Measurements from ENCODE around the gene IGF2BP2. TPM values are rescaled to one million over a fixed set of nuclear protein-coding genes. Genes with fewer than 3 reads are reported as not detected.
A peak's percentile ranks its signal among the peaks of the same experiment; 100 is the strongest.

The IGF2BP2 gene
- total and polyA plus RNA-seq, 9 of the 15 experiments (the other 6 are each of a cell fraction or from before 2014, with no cell fraction given), result 3.2 to 59.6 (median 30.5) TPM

DNA sequence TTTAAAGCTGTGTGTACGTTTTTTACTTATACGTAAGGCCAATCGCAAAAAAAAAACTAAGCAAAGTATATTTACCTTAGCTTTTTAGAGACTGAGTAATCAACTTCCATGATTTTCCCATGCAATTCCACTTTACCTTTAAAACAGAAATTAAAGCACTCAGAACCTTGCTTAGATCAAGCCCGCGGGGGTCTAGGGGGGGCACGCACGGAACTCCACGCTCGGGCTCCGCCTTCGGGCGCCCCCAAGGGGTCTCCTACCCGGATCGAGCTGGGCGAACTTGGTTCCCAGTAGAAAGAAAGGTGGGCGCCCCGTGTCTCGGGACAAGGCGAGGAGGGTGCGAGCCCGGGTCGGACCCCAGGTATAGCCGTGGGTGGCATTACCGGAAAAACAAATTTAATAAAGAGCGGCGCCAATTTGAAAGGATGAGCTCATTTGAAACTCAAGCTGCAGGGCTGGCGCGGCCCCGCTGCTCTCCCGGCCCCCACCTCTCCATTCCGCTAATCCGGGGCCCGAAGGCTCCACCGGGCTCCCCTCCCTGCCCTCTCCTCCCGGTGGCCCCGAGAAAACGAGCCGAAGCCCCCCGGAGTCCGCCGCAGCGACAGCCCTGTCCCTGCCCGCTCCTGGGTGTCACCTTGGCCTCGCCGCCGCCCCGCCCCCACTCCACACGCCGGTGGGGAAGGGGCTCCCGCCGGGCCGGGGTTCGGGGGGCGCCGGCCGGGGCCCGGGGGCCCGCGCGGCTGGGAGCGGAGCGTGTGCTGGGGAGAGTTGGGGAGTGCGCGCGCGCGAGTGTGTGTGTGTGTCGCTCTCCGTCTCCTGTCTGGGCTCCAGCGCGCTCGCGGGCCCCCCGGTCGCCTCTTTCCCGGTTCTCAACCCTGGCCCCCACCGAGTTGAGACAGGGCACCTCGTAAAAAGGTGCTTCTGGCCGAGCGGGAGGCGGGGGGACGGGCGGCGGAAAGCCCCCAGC is 1.5 kb downstream of the IGF2BP2 start (continued):
- TF ChIP-seq NONO (IDR thresholded peaks at IDR 0.05; ENCODE audit: low read depth in 2 of 2, low read length in 1 of 2) (peak in 1 of 2 experiments; percentile 47; a peak in 1 of 4 replicates), HDAC2 (IDR thresholded peaks at IDR 0.05) (peak; percentile 19; the same call in 1 of the 2 replicates), TAF1 (IDR thresholded peaks at IDR 0.05; ENCODE audit: control insufficient read depth, extremely low read depth, insufficient read depth, low read length, severe bottlenecking) (peak; percentile 24), JUN (IDR thresholded peaks at IDR 0.05; ENCODE audit: borderline replicate concordance, low read depth, low read length) (0 out of 2 replicates have a peak, but pooled peaks have one; percentile 8), JUN (CRISPR knock-in tag; IDR thresholded peaks at IDR 0.05; ENCODE audit: borderline replicate concordance) (no peak), XRCC5 (IDR thresholded peaks at IDR 0.05; ENCODE audit: low read depth, low read length) (0 out of 2 replicates have a peak, but pooled peaks have one; percentile 42), BRD4 (IDR thresholded peaks at IDR 0.05) (peak; percentile 44; the same call in 1 of the 2 replicates), RB1 (IDR thresholded peaks at IDR 0.05; ENCODE audit: low read depth) (peak; percentile 58), MIER1 (IDR thresholded peaks at IDR 0.05; ENCODE audit: low read depth) (no peak), ZBTB7A (IDR thresholded peaks at IDR 0.05; ENCODE audit: borderline replicate concordance, control insufficient read depth, low read depth, low read length) (peak; percentile 97)
- TF ChIP-seq, protein P1, sequence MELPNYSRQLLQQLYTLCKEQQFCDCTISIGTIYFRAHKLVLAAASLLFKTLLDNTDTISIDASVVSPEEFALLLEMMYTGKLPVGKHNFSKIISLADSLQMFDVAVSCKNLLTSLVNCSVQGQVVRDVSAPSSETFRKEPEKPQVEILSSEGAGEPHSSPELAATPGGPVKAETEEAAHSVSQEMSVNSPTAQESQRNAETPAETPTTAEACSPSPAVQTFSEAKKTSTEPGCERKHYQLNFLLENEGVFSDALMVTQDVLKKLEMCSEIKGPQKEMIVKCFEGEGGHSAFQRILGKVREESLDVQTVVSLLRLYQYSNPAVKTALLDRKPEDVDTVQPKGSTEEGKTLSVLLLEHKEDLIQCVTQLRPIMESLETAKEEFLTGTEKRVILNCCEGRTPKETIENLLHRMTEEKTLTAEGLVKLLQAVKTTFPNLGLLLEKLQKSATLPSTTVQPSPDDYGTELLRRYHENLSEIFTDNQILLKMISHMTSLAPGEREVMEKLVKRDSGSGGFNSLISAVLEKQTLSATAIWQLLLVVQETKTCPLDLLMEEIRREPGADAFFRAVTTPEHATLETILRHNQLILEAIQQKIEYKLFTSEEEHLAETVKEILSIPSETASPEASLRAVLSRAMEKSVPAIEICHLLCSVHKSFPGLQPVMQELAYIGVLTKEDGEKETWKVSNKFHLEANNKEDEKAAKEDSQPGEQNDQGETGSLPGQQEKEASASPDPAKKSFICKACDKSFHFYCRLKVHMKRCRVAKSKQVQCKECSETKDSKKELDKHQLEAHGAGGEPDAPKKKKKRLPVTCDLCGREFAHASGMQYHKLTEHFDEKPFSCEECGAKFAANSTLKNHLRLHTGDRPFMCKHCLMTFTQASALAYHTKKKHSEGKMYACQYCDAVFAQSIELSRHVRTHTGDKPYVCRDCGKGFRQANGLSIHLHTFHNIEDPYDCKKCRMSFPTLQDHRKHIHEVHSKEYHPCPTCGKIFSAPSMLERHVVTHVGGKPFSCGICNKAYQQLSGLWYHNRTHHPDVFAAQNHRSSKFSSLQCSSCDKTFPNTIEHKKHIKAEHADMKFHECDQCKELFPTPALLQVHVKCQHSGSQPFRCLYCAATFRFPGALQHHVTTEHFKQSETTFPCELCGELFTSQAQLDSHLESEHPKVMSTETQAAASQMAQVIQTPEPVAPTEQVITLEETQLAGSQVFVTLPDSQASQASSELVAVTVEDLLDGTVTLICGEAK (IDR thresholded peaks at IDR 0.05), result peak; percentile 40; the same call in 1 of the 2 replicates
- TF ChIP-seq, protein P1 (CRISPR knock-in tag; IDR thresholded peaks at IDR 0.05), result no peak
- TF ChIP-seq, protein P2, sequence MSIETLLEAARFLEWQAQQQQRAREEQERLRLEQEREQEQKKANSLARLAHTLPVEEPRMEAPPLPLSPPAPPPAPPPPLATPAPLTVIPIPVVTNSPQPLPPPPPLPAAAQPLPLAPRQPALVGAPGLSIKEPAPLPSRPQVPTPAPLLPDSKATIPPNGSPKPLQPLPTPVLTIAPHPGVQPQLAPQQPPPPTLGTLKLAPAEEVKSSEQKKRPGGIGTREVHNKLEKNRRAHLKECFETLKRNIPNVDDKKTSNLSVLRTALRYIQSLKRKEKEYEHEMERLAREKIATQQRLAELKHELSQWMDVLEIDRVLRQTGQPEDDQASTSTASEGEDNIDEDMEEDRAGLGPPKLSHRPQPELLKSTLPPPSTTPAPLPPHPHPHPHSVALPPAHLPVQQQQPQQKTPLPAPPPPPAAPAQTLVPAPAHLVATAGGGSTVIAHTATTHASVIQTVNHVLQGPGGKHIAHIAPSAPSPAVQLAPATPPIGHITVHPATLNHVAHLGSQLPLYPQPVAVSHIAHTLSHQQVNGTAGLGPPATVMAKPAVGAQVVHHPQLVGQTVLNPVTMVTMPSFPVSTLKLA (conservative IDR thresholded peaks at IDR 0.05), result peak in 1 of 2 experiments; percentile 44; a peak in 1 of 4 replicates
- TF ChIP-seq, protein P3, sequence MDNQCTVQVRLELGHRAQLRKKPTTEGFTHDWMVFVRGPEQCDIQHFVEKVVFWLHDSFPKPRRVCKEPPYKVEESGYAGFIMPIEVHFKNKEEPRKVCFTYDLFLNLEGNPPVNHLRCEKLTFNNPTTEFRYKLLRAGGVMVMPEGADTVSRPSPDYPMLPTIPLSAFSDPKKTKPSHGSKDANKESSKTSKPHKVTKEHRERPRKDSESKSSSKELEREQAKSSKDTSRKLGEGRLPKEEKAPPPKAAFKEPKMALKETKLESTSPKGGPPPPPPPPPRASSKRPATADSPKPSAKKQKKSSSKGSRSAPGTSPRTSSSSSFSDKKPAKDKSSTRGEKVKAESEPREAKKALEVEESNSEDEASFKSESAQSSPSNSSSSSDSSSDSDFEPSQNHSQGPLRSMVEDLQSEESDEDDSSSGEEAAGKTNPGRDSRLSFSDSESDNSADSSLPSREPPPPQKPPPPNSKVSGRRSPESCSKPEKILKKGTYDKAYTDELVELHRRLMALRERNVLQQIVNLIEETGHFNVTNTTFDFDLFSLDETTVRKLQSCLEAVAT (IDR thresholded peaks at IDR 0.05), result peak; percentile 25 to 54; a peak in 1 of 4 replicates
